ENCODE results near the gene LCN6. TPM values are rescaled to one million over a fixed set of nuclear protein-coding genes. Genes with fewer than 3 reads are reported as not detected.

The LCN6 gene
- polyA plus RNA-seq, 1 donor from 2014 or later, result not detected

GRCh38 chr9:136742591-136743391 is 5.5 kb downstream of the LCN6 start, which contains the start of gene LCN10:
LCN10 (minus strand) TSS chr9:136742940; CDS start chr9:136742903, 37 bp downstream.
- TF ChIP-seq SMC3 (conservative IDR thresholded peaks at IDR 0.05; ENCODE audit: poor library complexity), result no peak
- no peak for TF ChIP-seq REST (IDR thresholded peaks at IDR 0.05; ENCODE audit: borderline replicate concordance)
- no peak for TF ChIP-seq TAF1 (IDR thresholded peaks at IDR 0.05; ENCODE audit: low read depth)
- no peak within 1 kb of the TSS for H2AFZ ChIP-seq (ENCODE audit: low read depth, low read length)
- H4K20me1 ChIP-seq (ENCODE audit: insufficient read depth), result no peaks in the 10 kb centered on the region
- no peaks in the 10 kb centered on the region for H3K9me2 ChIP-seq (ENCODE audit: insufficient read depth, low read length)
- no peak within 1 kb of the TSS for H3K27ac ChIP-seq (ENCODE audit: low read length)
- no peak within 1 kb of the TSS for H3K9ac ChIP-seq (ENCODE audit: low read length)
- H3F3A ChIP-seq (ENCODE audit: insufficient read depth, low read length, poor library complexity, severe bottlenecking), result no peaks in the 10 kb centered on the region
- H3K27me3 ChIP-seq (ENCODE audit: insufficient read depth, low read depth, low read length), result no peaks in the 10 kb centered on the region
- H3K4me2 ChIP-seq (ENCODE audit: low read length), result no peak within 1 kb of the TSS
- no peaks in the 10 kb centered on the region for H3K36me3 ChIP-seq (ENCODE audit: insufficient read depth, low read length)
- no peaks in the 10 kb centered on the region for H3K9me3 ChIP-seq (ENCODE audit: low read length)
- no peak within 1 kb of the TSS for H3K4me3 ChIP-seq (ENCODE audit: low read length)
- H3K79me2 ChIP-seq (replicated peaks; ENCODE audit: insufficient read depth, low read length), result no peaks in the 10 kb centered on the region

DNA sequence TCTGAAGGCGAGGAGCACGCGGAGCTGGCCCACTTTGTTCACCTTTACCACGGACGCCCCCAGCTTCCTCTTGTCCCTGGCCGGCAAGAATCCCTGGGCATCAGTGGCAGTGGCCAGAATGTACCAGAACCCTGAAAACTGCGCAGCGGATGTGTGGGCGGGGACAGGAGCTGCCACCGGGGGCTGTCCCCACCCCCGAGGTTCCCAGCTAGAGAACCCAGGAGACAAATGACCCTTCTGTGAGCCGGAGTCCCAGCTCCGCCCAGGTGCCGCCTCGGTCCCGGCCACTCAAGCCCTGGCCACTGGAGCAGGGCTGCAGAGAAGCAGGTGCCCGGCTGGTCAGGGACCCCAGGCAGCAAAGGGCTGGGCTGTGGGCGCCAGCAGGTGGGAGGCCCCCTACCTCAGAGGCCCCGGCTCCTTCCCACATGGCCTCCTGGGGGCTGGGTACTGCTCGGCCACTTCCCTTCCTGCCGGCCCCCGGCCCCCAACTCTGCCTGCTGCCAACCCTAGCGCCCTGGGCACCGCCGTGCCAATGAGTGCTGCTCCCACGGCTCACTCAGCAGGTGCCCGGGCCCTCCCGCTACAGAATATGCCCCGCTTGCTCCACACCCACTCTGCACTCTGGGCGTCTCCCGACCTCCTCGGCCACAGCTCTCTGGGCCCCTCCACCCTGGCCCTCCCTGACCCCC is 6.3 kb downstream of the LCN6 start:
- TF ChIP-seq RAD21 (conservative IDR thresholded peaks at IDR 0.05), result no peak
- no peak for TF ChIP-seq REST (IDR thresholded peaks at IDR 0.05; ENCODE audit: borderline replicate concordance)
- TF ChIP-seq SMC3 (conservative IDR thresholded peaks at IDR 0.05; ENCODE audit: poor library complexity), result no peak
- no peak for TF ChIP-seq EZH2 (IDR thresholded peaks at IDR 0.05; ENCODE audit: borderline replicate concordance, insufficient read depth, low read length, poor library complexity, severe bottlenecking)
- no peak for TF ChIP-seq TAF1 (IDR thresholded peaks at IDR 0.05; ENCODE audit: low read depth)
- TF ChIP-seq EP300 (conservative IDR thresholded peaks at IDR 0.05; ENCODE audit: poor library complexity, severe bottlenecking), result no peak
- no peak for TF ChIP-seq POLR2AphosphoS5 (IDR thresholded peaks at IDR 0.05)
- TF ChIP-seq, protein P1, sequence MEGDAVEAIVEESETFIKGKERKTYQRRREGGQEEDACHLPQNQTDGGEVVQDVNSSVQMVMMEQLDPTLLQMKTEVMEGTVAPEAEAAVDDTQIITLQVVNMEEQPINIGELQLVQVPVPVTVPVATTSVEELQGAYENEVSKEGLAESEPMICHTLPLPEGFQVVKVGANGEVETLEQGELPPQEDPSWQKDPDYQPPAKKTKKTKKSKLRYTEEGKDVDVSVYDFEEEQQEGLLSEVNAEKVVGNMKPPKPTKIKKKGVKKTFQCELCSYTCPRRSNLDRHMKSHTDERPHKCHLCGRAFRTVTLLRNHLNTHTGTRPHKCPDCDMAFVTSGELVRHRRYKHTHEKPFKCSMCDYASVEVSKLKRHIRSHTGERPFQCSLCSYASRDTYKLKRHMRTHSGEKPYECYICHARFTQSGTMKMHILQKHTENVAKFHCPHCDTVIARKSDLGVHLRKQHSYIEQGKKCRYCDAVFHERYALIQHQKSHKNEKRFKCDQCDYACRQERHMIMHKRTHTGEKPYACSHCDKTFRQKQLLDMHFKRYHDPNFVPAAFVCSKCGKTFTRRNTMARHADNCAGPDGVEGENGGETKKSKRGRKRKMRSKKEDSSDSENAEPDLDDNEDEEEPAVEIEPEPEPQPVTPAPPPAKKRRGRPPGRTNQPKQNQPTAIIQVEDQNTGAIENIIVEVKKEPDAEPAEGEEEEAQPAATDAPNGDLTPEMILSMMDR (IDR thresholded peaks at IDR 0.05; ENCODE audit: poor library complexity, severe bottlenecking), result no peak
- no peak for TF ChIP-seq MXI1 (conservative IDR thresholded peaks at IDR 0.05; ENCODE audit: poor library complexity, severe bottlenecking)
- Histone ChIP-seq H3K9me3 (ENCODE audit: low read length) (no peaks in the 10 kb centered on the region), H3K27ac (ENCODE audit: low read length) (no peak overlapping the region), H3F3A (ENCODE audit: insufficient read depth, low read length, poor library complexity, severe bottlenecking) (no peaks in the 10 kb centered on the region), H4K20me1 (ENCODE audit: insufficient read depth) (no peaks in the 10 kb centered on the region), H3K9ac (ENCODE audit: low read length) (no peak overlapping the region), H3K4me3 (ENCODE audit: low read length) (no peak overlapping the region), H3K36me3 (ENCODE audit: insufficient read depth, low read length) (no peaks in the 10 kb centered on the region), H3K4me2 (ENCODE audit: low read length) (no peak overlapping the region), H3K27me3 (ENCODE audit: insufficient read depth, low read depth, low read length) (no peaks in the 10 kb centered on the region), H3K79me2 (replicated peaks; ENCODE audit: insufficient read depth, low read length) (no peaks in the 10 kb centered on the region), H2AFZ (ENCODE audit: low read depth, low read length) (no peak overlapping the region), H3K9me2 (ENCODE audit: insufficient read depth, low read length) (no peaks in the 10 kb centered on the region)
